Myometrial cell (primary cell): ENCODE results near the gene RNF31. TPM values are rescaled to one million over a fixed set of nuclear protein-coding genes. Genes with fewer than 3 reads are reported as not detected.

Experiments used
- total RNA-seq: library from RNA; depleted of rRNA; stranded (reverse); fragments of >200 nt; gene quantifications from 2 replicates; pipeline ENCODE4 v1.2.3, GENCODE V29; 2015

RNF31 gene
- total RNA-seq, result 35.7 and 41.8 TPM in 2 replicates

GRCh38 chr14:24146978-24147760 is at the start of gene RNF31:
RNF31 (plus strand) TSS chr14:24147498; CDS start chr14:24147699, 201 bp downstream.

DNA sequence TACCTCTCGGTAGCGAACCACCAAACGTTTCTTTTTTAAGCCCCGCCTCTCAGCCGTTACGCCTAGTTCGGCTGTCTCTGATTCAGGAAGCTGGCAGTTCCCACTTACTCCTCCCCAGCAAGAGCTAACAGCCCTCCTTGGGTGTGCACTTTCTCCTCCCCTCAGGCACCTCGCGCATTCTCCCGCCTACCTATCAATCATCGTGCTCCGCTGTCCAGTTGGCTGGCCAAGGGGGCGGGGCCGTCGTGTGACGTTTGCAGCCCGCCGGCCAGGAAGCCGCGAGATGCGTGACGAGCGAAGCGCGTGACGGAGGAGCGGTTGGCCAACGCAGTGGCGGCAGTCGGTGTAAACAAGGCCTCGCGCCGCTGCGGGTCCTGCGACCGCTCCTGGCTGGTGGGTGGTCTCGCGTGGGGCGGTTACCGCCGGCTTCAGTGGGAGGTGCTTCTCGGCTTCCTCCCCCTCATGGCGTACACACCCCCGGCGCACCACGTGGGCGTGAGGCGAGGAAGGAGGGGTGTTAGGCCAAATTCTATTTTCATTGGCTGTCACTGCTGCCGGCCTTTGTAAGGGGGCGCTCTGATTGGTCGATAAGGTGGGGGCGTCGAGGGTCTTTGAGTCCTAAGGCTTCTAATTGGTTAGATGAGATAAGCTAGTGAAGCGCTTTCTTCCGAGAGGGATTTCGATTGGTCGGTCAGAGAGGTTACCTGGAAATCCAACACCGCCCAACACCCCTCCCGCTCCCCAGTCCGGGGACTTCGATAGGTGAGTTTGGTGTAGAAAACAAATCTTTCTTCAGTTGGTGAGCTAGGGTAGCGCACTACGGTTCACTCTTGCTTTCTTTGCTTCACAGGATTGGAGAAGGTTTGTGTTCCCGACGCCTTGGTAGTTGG is 32.5 kb upstream of the RNF31 start, which contains the start of the genes DCAF11 and NRL:
TSS of gene DCAF11 (plus strand) at position 246 of the 890 bp plus-strand sequence. CDS start 818 bp downstream, outside the sequence.
TSS of gene NRL (minus strand) at position 418 of the 890 bp plus-strand sequence. CDS start 32,101 bp downstream, outside the sequence.

GRCh38 chr14:24130380-24130716 is 16.9 kb upstream of the RNF31 start, which contains the start of gene FITM1:
FITM1 (plus strand) TSS chr14:24130659; CDS start chr14:24131564, 905 bp downstream.

GRCh38 chr14:24135834-24136683 is 11.2 kb upstream of the RNF31 start, which contains the start of gene PSME1:
PSME1 (plus strand) TSS chr14:24136194; CDS start chr14:24136263, 69 bp downstream.

GRCh38 chr14:24141097-24141880 is 6.0 kb upstream of the RNF31 start, which contains the start of gene EMC9:
EMC9 (minus strand) TSS chr14:24141591; CDS start chr14:24141304, 287 bp downstream.

DNA sequence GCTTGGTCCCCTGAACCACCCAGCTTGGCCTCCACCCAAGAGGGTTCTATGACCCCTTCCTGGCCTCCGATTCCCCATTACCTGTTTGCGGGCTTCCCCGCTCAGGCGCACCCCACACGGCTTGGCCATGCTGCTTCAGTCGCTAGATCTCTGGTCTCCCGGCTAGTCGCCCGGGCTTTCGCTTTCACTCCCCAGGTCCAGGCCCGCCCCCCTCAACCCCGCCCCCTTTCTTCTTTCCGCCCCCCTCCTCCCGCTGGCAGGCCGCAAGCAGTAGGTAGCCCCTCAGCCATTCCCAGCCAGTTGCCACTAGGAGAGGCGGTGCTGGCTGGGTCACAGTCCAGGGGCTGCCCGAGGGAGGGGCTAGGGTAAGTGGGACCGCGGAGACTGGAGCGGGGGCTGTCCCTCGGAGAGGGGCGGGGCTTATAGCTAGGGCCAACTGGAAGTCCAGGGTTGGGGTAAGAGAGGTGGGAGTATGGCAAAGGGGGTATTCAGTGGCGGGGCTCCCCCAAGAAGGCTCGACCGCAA is 783 bp upstream of the RNF31 start, which contains the start of gene PSME2:
TSS of gene PSME2 (minus strand) at position 158 of the 525 bp plus-strand sequence. CDS start at position 129, 29 bp downstream.

DNA sequence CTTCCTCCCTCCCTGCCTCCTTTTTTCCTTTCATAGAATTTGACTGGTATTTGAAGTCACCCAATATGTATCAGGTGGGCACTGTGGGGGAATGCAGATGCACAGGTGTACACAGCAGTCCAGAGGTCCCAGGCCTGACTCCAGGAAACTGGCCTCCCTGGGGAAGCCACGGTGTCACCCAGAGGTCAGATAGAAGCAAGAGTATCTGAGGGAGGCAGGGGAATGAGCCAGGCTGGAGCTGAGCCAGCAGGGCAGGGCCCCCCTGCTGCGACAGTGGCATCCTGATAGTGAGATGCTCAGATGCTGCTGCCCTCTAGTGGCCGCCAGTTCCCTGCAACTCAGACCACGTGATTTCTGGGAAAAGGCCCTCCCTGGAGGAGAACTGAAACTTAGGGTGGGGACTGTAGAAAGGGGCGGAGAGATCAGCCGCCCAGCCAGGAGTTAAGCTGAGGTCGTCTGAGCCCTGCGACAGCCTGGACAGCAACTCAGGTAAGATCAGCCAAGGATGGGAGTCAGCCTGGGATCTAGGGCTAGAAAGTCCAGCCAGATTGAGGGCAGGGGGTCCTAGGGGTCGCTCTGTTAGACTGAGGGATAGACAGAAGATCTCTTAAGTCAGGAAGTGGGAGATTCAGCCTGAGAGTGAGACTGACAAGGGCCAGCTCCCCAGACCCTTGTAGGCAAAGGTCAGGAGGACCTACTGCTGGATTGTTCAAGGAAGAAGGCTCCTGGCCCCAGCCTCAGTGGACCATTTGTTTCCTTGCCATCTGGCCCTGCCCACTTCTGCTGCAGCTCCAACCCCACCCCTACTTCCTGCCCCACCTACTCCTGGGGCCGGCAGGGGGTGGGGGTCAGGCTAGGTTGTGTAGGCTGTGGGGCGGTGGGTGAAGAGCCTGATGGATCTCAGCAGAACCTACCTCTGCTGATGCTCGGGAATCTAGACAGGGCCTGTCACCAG is 13.8 kb downstream of the RNF31 start, which contains the start of gene IRF9:
TSS of gene IRF9 (plus strand) at position 416 of the 955 bp plus-strand sequence. CDS start 880 bp downstream, outside the sequence.

DNA sequence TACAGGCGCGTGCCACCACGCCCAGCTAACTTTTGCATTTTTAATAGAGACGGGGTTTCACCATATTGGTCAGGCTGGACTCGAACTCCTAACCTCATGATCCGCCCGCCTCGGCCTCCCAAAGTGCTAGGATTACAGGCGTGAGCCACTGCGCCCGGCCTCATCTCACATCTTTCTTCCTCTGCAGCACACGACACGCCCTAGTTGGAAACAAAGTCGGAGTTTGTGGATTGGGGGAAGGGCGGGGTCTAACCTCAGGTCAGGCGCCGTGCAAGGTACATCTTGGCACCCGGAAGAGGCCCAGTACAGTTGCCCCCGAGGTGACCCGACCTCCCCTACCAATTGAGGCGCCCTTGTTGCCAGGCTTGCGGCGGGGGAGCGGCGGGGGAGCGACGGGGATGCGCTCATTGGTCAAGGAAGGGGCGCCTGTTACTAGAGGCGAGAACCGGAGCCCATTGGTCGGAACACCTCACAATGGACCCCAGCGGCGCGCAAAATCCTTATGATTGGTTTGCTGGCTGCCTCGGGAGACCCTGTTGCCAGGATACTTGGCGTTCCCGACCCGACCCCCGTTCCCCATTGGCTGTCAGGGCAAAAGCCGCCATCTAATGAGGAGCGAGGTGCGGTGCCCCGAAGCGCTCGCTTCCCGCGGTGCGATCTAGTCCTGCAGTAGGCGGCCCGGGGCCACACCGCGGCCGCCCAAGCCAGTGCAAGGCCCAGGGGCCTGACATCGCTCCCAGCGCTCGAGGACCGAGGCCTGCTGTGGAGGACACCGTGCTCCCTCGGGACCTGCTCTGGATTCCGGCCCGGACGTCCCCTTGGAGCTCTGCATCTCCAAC is 24.3 kb downstream of the RNF31 start, which contains the start of gene REC8:
TSS of gene REC8 (plus strand) at position 659 of the 839 bp plus-strand sequence. CDS start 473 bp downstream, outside the sequence.

GRCh38 chr14:24188251-24189058 is 41.2 kb downstream of the RNF31 start, which contains the start of gene IPO4:
IPO4 (minus strand) TSS chr14:24188816; CDS start chr14:24188787, 29 bp downstream.

GRCh38 chr14:24195186-24196070 is 48.1 kb downstream of the RNF31 start, which contains the start of gene TM9SF1:
TM9SF1 (minus strand) TSS chr14:24195441; CDS start chr14:24195019, 422 bp downstream.

Other genes with a start within 250 kb of the RNF31 start
- gene DHRS4, start 193.7 kb upstream of the RNF31 start, total RNA-seq, result 59.7 and 83.0 TPM in 2 replicates
- 22.5 and 25.9 TPM in 2 replicates for gene DHRS4L2, start 158.6 kb upstream of the RNF31 start, total RNA-seq
- gene CARMIL3, start 95.5 kb upstream of the RNF31 start, total RNA-seq, result not detected in 2 replicates
- gene CPNE6, start 75.9 kb upstream of the RNF31 start, total RNA-seq, result not detected in 2 replicates
- gene PCK2, start 53.2 kb upstream of the RNF31 start, total RNA-seq, result 44.0 and 79.9 TPM in 2 replicates
- 57.1 and 70.3 TPM in 2 replicates for gene DCAF11, start 32.7 kb upstream of the RNF31 start, total RNA-seq
- under 0.01 and 0.29 TPM in 2 replicates for gene NRL, start 32.5 kb upstream of the RNF31 start, total RNA-seq
- gene FITM1, start 16.8 kb upstream of the RNF31 start, total RNA-seq, result not detected in 2 replicates
- gene PSME1, start 11.3 kb upstream of the RNF31 start, total RNA-seq, result 181 and 193 TPM in 2 replicates
- 14.0 and 20.2 TPM in 2 replicates for gene EMC9, start 5.9 kb upstream of the RNF31 start, total RNA-seq
- gene PSME2, start 888 bp upstream of the RNF31 start, total RNA-seq, result 105 and 124 TPM in 2 replicates
- gene IRF9, start 13.8 kb downstream of the RNF31 start, total RNA-seq, result 66.8 and 80.4 TPM in 2 replicates
- gene REC8, start 24.6 kb downstream of the RNF31 start, total RNA-seq, result 20.0 and 44.7 TPM in 2 replicates
- gene IPO4, start 41.3 kb downstream of the RNF31 start, total RNA-seq, result 70.4 and 79.0 TPM in 2 replicates
- 85.9 and 92.5 TPM in 2 replicates for gene TM9SF1, start 47.9 kb downstream of the RNF31 start, total RNA-seq
- not detected in 2 replicates for gene TSSK4, start 58.2 kb downstream of the RNF31 start, total RNA-seq
- 28.0 and 40.8 TPM in 2 replicates for gene CHMP4A, start 66.0 kb downstream of the RNF31 start, total RNA-seq
- gene MDP1, start 68.6 kb downstream of the RNF31 start, total RNA-seq, result 11.8 and 12.8 TPM in 2 replicates
- gene NEDD8, start 84.9 kb downstream of the RNF31 start, total RNA-seq, result 229 and 231 TPM in 2 replicates
- gene GMPR2, start 85.4 kb downstream of the RNF31 start, total RNA-seq, result 83.0 and 111 TPM in 2 replicates
- gene TINF2, start 95.1 kb downstream of the RNF31 start, total RNA-seq, result 48.6 and 95.1 TPM in 2 replicates
- gene TGM1, start 115.7 kb downstream of the RNF31 start, total RNA-seq, result 0.35 and 4.0 TPM in 2 replicates
- gene RABGGTA, start 124.1 kb downstream of the RNF31 start, total RNA-seq, result 33.1 and 65.2 TPM in 2 replicates
- 15.3 and 21.3 TPM in 2 replicates for gene DHRS1, start 152.3 kb downstream of the RNF31 start, total RNA-seq
- 15.0 and 22.0 TPM in 2 replicates for gene NOP9, start 152.4 kb downstream of the RNF31 start, total RNA-seq
- gene CIDEB, start 160.5 kb downstream of the RNF31 start, total RNA-seq, result 1.4 and 2.3 TPM in 2 replicates
- gene LTB4R2, start 162.6 kb downstream of the RNF31 start, total RNA-seq, result 0.18 and 1.4 TPM in 2 replicates
- gene LTB4R, start 164.0 kb downstream of the RNF31 start, total RNA-seq, result under 0.01 and 0.71 TPM in 2 replicates
- gene ADCY4, start 187.6 kb downstream of the RNF31 start, total RNA-seq, result not detected in 2 replicates
- not detected in 2 replicates for gene RIPK3, start 192.5 kb downstream of the RNF31 start, total RNA-seq
- 27.8 and 35.7 TPM in 2 replicates for gene NFATC4, start 220.7 kb downstream of the RNF31 start, total RNA-seq